Measurements from ENCODE around the gene COL4A1. TPM values are rescaled to one million over a fixed set of nuclear protein-coding genes. Genes with fewer than 3 reads are reported as not detected.

Gene COL4A1
- total and polyA plus RNA-seq, 2 of the 13 experiments (the other 11 are each of a cell fraction or from before 2014, with no cell fraction given), result not detected

GRCh38 chr13:110342474-110342873, 35.5 kb upstream of the COL4A1 start:
- no peak overlapping the region for H3K27ac ChIP-seq (ENCODE audit: extremely low read length, insufficient read depth, low read length)
- H3K36me3 ChIP-seq (replicated peaks in 1 of 2; ENCODE audit: control insufficient read depth in 1 of 2, insufficient read depth in 2 of 2, low read length in 2 of 2), result no peaks in the 10 kb centered on the region
- no peaks in the 10 kb centered on the region for H3K4me1 ChIP-seq (ENCODE audit: insufficient read depth, low read length)
- no peak for FAIRE-seq
- H3K79me2 ChIP-seq (ENCODE audit: insufficient read depth, low read length), result no peaks in the 10 kb centered on the region
- no peaks in the 10 kb centered on the region for H4K20me1 ChIP-seq (ENCODE audit: insufficient read depth, low read length)
- ChIA-PET POLR2A (no interaction called here), CTCF (ENCODE audit: low intra/inter-chr PET ratio, low total read pairs) (no interaction called here)
- intact Hi-C loops (cut with micrococcal nuclease; ENCODE audit: unreplicated experiment), result no loop called here
- H3K4me2 ChIP-seq (ENCODE audit: low read depth, low read length), result no peak overlapping the region
- no TSS peak for BruUV-seq (replicated peaks)
- no peak overlapping the region for H3K4me3 ChIP-seq (replicated peaks in 1 of 3; ENCODE audit: insufficient read depth in 1 of 3, low read depth in 2 of 3, low read length in 3 of 3)
- no peak overlapping the region for H2AFZ ChIP-seq (ENCODE audit: low read length)
- TF ChIP-seq ZNF362 (CRISPR knock-in tag; IDR thresholded peaks at IDR 0.05; ENCODE audit: borderline replicate concordance) (no peak), ZNF75D (CRISPR knock-in tag; IDR thresholded peaks at IDR 0.05; ENCODE audit: borderline replicate concordance) (no peak), ZNF550 (CRISPR knock-in tag; IDR thresholded peaks at IDR 0.05; ENCODE audit: borderline replicate concordance) (no peak), SP1 (IDR thresholded peaks at IDR 0.05) (no peak), SP1 (CRISPR knock-in tag; IDR thresholded peaks at IDR 0.05) (no peak), ZNF720 (CRISPR knock-in tag; IDR thresholded peaks at IDR 0.05) (no peak), NR2F2 (IDR thresholded peaks at IDR 0.05; ENCODE audit: borderline replicate concordance, low read depth) (no peak), MAX (IDR thresholded peaks at IDR 0.05) (no peak), ZNF605 (CRISPR knock-in tag; IDR thresholded peaks at IDR 0.05) (no peak), CCDC6 (CRISPR knock-in tag; IDR thresholded peaks at IDR 0.05) (no peak), RORA (CRISPR knock-in tag; IDR thresholded peaks at IDR 0.05) (no peak), ZZZ3 (CRISPR knock-in tag; IDR thresholded peaks at IDR 0.05; ENCODE audit: borderline replicate concordance) (no peak)
- in situ Hi-C loops (cut with HindIII; ENCODE audit: extremely low pct_ligation_motif_present, low pct_unique_long_range_greater_than_20kb), result no loop called here
- ATAC-seq, result no peak
- 17% methylated on average over 8 of the region's 9 CpGs for WGBS (ENCODE audit: low lambda C conversion rate)
- H3K9ac ChIP-seq (ENCODE audit: insufficient read depth, low read depth, low read length), result no peak overlapping the region
- no peaks in the 10 kb centered on the region for H3K9me3 ChIP-seq (ENCODE audit: low read length)
- peaks cover 5 to 60% of the 10 kb centered on the region in 2 experiments; a peak in 3 of 5 replicates for H3K27me3 ChIP-seq (ENCODE audit: control insufficient read depth in 1 of 2, insufficient read depth in 2 of 2, low read length in 2 of 2)
- no peak for DNase-seq (ENCODE audit: low spot score)
